ENCODE results near the gene NCKAP5.

GRCh38 chr2:133569286-133569830 is 1.1 kb upstream of the NCKAP5 start:
- TF ChIP-seq CTCF (conservative IDR thresholded peaks at IDR 0.05) (no peak), EZH2 (IDR thresholded peaks at IDR 0.05; ENCODE audit: low read depth) (no peak)
